Stimulated activated CD4-positive, alpha-beta T cell treated with anti-CD3 and anti-CD28 coated beads, Interleukin-2, amount 100 ng/mL, for 48 hours (primary cell): ENCODE measurements around the gene RPS6KA1.

ENCODE experiments used
- DNase-seq, 2 donors: peaks; one replicate each; pipeline ENCODE4 v3.0.0-alpha.2; 2020

Gene RPS6KA1

GRCh38 chr1:26533951-26534509 is 4.5 kb downstream of the RPS6KA1 start:
- DNase-seq, result no peak

- DNase-seq, result no peak
Measured at GRCh38 chr1:26535201-26535600, 5.6 kb downstream of the RPS6KA1 start.

GRCh38 chr1:26536081-26536480 is 6.5 kb downstream of the RPS6KA1 start:
- no peak for DNase-seq

GRCh38 chr1:26536521-26536920 is 7.0 kb downstream of the RPS6KA1 start:
- no peak for DNase-seq

GRCh38 chr1:26537951-26538352 is 8.4 kb downstream of the RPS6KA1 start:
- DNase-seq, result no peak

- DNase-seq, result peak; percentile 53 to 60
Measured at GRCh38 chr1:26538480-26539412, 9.2 kb downstream of the RPS6KA1 start.

- DNase-seq, result no peak
Measured at GRCh38 chr1:26539722-26540121, 10.2 kb downstream of the RPS6KA1 start.

- no peak for DNase-seq
Measured at GRCh38 chr1:26540351-26540750, 10.8 kb downstream of the RPS6KA1 start.

GRCh38 chr1:26541431-26541815 is 11.9 kb downstream of the RPS6KA1 start:
- DNase-seq, result no peak

- peak; percentile 64 to 68 for DNase-seq
Measured at GRCh38 chr1:26541816-26542711, 12.5 kb downstream of the RPS6KA1 start.

GRCh38 chr1:26542771-26543451 is 13.3 kb downstream of the RPS6KA1 start:
- no peak for DNase-seq

GRCh38 chr1:26543462-26543861 is 13.9 kb downstream of the RPS6KA1 start:
- no peak for DNase-seq

GRCh38 chr1:26544126-26544525 is 14.6 kb downstream of the RPS6KA1 start:
- DNase-seq, result no peak

GRCh38 chr1:26545969-26546323 is 16.4 kb downstream of the RPS6KA1 start:
- no peak for DNase-seq

- DNase-seq, result no peak
Measured at GRCh38 chr1:26546375-26546774, 16.8 kb downstream of the RPS6KA1 start.

- DNase-seq, result no peak
Measured at GRCh38 chr1:26546819-26547218, 17.3 kb downstream of the RPS6KA1 start.

- no peak for DNase-seq
Measured at GRCh38 chr1:26548841-26549240, 19.3 kb downstream of the RPS6KA1 start.

GRCh38 chr1:26550946-26551345 is 21.4 kb downstream of the RPS6KA1 start:
- DNase-seq, result no peak

GRCh38 chr1:26552720-26553119 is 23.2 kb downstream of the RPS6KA1 start:
- no peak for DNase-seq

GRCh38 chr1:26553942-26554682 is 24.6 kb downstream of the RPS6KA1 start:
- no peak for DNase-seq

GRCh38 chr1:26554781-26555180 is 25.2 kb downstream of the RPS6KA1 start:
- DNase-seq, result no peak

- DNase-seq, result no peak
Measured at GRCh38 chr1:26555550-26555981, 26.0 kb downstream of the RPS6KA1 start.
